Measurements from ENCODE around the gene PSMD4. TPM values are rescaled to one million over a fixed set of nuclear protein-coding genes. Genes with fewer than 3 reads are reported as not detected.

The PSMD4 gene
- polyA plus RNA-seq, 1 donor (not counting 4 experiments of a cell fraction or from before 2014, with no cell fraction given): 219 TPM

- H3K4me1 ChIP-seq (ENCODE audit: control insufficient read depth, extremely low read depth, insufficient read depth, low read length): peaks cover 5% of the 10 kb centered on the region
- dilution Hi-C loops (cut with MboI; ENCODE audit: extremely low pct_ligation_motif_present, low sequenced_read_pairs): no loop called here
- TF ChIP-seq EZH2 (IDR thresholded peaks at IDR 0.05; ENCODE audit: low read length): no peak
- TF ChIP-seq CTCF (optimal IDR thresholded peaks at IDR 0.05 in 1 of 3, IDR thresholded peaks at IDR 0.05 in 1 of 3, conservative IDR thresholded peaks at IDR 0.05 in 1 of 3; ENCODE audit: extremely low read depth in 1 of 3, insufficient read depth in 2 of 3, low read length in 3 of 3): no peak
- no peak overlapping the region for H3K4me3 ChIP-seq (ENCODE audit: control insufficient read depth in 2 of 3, extremely low read depth in 1 of 3, insufficient read depth in 2 of 3, low read depth in 1 of 3, low read length in 3 of 3)
- H3K9ac ChIP-seq (ENCODE audit: control insufficient read depth, extremely low read depth, insufficient read depth, low read length): no peak overlapping the region
- H3K36me3 ChIP-seq (ENCODE audit: control insufficient read depth in 2 of 2, extremely low read depth in 1 of 2, insufficient read depth in 2 of 2, low read length in 2 of 2): peaks cover 19 to 20% of the 10 kb centered on the region in 2 experiments
- peaks cover 96% of the 10 kb centered on the region for H3K79me2 ChIP-seq (ENCODE audit: control insufficient read depth, insufficient read depth, low read length)
- no peak for FAIRE-seq
- H3K4me2 ChIP-seq (ENCODE audit: control insufficient read depth, extremely low read depth, insufficient read depth, low read depth, low read length): no peak overlapping the region
- DNase-seq (ENCODE audit: low read depth, low spot score): no peak
- H3K27ac ChIP-seq (ENCODE audit: control insufficient read depth, insufficient read depth, low read length): no peak overlapping the region
- no peak overlapping the region for H2AFZ ChIP-seq (ENCODE audit: control insufficient read depth, low read length)
- H4K20me1 ChIP-seq (ENCODE audit: control insufficient read depth, extremely low read depth, insufficient read depth, low read length): peaks cover 20% of the 10 kb centered on the region
- no peaks in the 10 kb centered on the region for H3K9me1 ChIP-seq (ENCODE audit: control insufficient read depth, extremely low read depth, insufficient read depth, low read length)
- no peaks in the 10 kb centered on the region for H3K27me3 ChIP-seq (ENCODE audit: control insufficient read depth, extremely low read depth, insufficient read depth, low read length)
- no peaks in the 10 kb centered on the region for H3K9me3 ChIP-seq (ENCODE audit: control insufficient read depth, low read depth, low read length)
These were observed 43.7 kb upstream of the PSMD4 start for GRCh38 chr1:151210830-151211229.

- H3K79me2 ChIP-seq (ENCODE audit: control insufficient read depth, insufficient read depth, low read length): peaks cover 94% of the 10 kb centered on the region
- H3K4me1 ChIP-seq (ENCODE audit: control insufficient read depth, extremely low read depth, insufficient read depth, low read length): peaks cover 5% of the 10 kb centered on the region
- no peak for TF ChIP-seq CTCF (optimal IDR thresholded peaks at IDR 0.05 in 1 of 3, IDR thresholded peaks at IDR 0.05 in 1 of 3, conservative IDR thresholded peaks at IDR 0.05 in 1 of 3; ENCODE audit: extremely low read depth in 1 of 3, insufficient read depth in 2 of 3, low read length in 3 of 3)
- TF ChIP-seq EZH2 (IDR thresholded peaks at IDR 0.05; ENCODE audit: low read length): no peak
- no peak overlapping the region for H3K9ac ChIP-seq (ENCODE audit: control insufficient read depth, extremely low read depth, insufficient read depth, low read length)
- peaks cover 17 to 19% of the 10 kb centered on the region in 2 experiments for H3K36me3 ChIP-seq (ENCODE audit: control insufficient read depth in 2 of 2, extremely low read depth in 1 of 2, insufficient read depth in 2 of 2, low read length in 2 of 2)
- no peak overlapping the region for H3K27ac ChIP-seq (ENCODE audit: control insufficient read depth, insufficient read depth, low read length)
- H3K27me3 ChIP-seq (ENCODE audit: control insufficient read depth, extremely low read depth, insufficient read depth, low read length): no peaks in the 10 kb centered on the region
- dilution Hi-C loops (cut with MboI; ENCODE audit: extremely low pct_ligation_motif_present, low sequenced_read_pairs): no loop called here
- FAIRE-seq (no peak), DNase-seq (ENCODE audit: low read depth, low spot score) (no peak)
- H4K20me1 ChIP-seq (ENCODE audit: control insufficient read depth, extremely low read depth, insufficient read depth, low read length): peaks cover 19% of the 10 kb centered on the region
- H3K9me3 ChIP-seq (ENCODE audit: control insufficient read depth, low read depth, low read length): no peaks in the 10 kb centered on the region
- no peaks in the 10 kb centered on the region for H3K9me1 ChIP-seq (ENCODE audit: control insufficient read depth, extremely low read depth, insufficient read depth, low read length)
- no peak overlapping the region for H3K4me2 ChIP-seq (ENCODE audit: control insufficient read depth, extremely low read depth, insufficient read depth, low read depth, low read length)
- no peak overlapping the region for H3K4me3 ChIP-seq (ENCODE audit: control insufficient read depth in 2 of 3, extremely low read depth in 1 of 3, insufficient read depth in 2 of 3, low read depth in 1 of 3, low read length in 3 of 3)
- no peak overlapping the region for H2AFZ ChIP-seq (ENCODE audit: control insufficient read depth, low read length)
These were observed 42.4 kb upstream of the PSMD4 start for GRCh38 chr1:151211972-151212705.
